ENCODE results near the gene FAM216B. TPM values are rescaled to one million over a fixed set of nuclear protein-coding genes. Genes with fewer than 3 reads are reported as not detected.

Gene FAM216B
- total and polyA plus RNA-seq, 2 donors (not counting 3 experiments of a cell fraction or from before 2014, with no cell fraction given) = not detected

GRCh38 chr13:42792154-42792553 lies 10.8 kb downstream of the FAM216B start:
- ChIA-PET POLR2A (no interaction called here), CTCF (no interaction called here)
- Histone ChIP-seq H3K4me2 (ENCODE audit: insufficient read depth, low read length) (no peak overlapping the region), H3K9me3 (replicated peaks; ENCODE audit: control insufficient read depth, insufficient read depth, low read length) (no peaks in the 10 kb centered on the region), H3K4me1 (ENCODE audit: control insufficient read depth, extremely low read depth, insufficient read depth, low read length) (no peaks in the 10 kb centered on the region), H3K9me1 (replicated peaks; ENCODE audit: control insufficient read depth, extremely low read depth, insufficient read depth, low read length) (no peaks in the 10 kb centered on the region), H4K20me1 (replicated peaks; ENCODE audit: control insufficient read depth, extremely low read depth, insufficient read depth, low read length) (no peaks in the 10 kb centered on the region), H3K79me2 (ENCODE audit: control insufficient read depth, insufficient read depth, low read length) (no peaks in the 10 kb centered on the region), H3K27ac (ENCODE audit: insufficient read depth, low read depth, low read length) (no peak overlapping the region), H3K4me3 (replicated peaks in 1 of 3; ENCODE audit: insufficient read depth in 1 of 3, low read depth in 1 of 3, low read length in 3 of 3) (no peak overlapping the region), H3K27me3 (ENCODE audit: control insufficient read depth in 2 of 2, insufficient read depth in 2 of 2, low read length in 2 of 2) (peaks cover 2 to 5% of the 10 kb centered on the region in 2 experiments), H3K9ac (replicated peaks; ENCODE audit: extremely low read depth, insufficient read depth, low read length) (no peak overlapping the region), H3K36me3 (ENCODE audit: control insufficient read depth in 2 of 2, extremely low read depth in 1 of 2, insufficient read depth in 2 of 2, low read length in 2 of 2) (no peaks in the 10 kb centered on the region), H2AFZ (ENCODE audit: low read depth, low read length) (no peak overlapping the region)
- dilution Hi-C loops (cut with MboI; ENCODE audit: extremely low pct_ligation_motif_present, low sequenced_read_pairs) = no loop called here
- no peak for DNase-seq (ENCODE audit: low read depth, low spot score)
- FAIRE-seq = no peak
- intact Hi-C loops (cut with micrococcal nuclease) = no loop called here
- TF ChIP-seq POLR2A (IDR thresholded peaks at IDR 0.05; ENCODE audit: low read depth, low read length) (no peak), EZH2 (IDR thresholded peaks at IDR 0.05; ENCODE audit: borderline replicate concordance, low read depth, low read length, severe bottlenecking) (no peak), MYC (IDR thresholded peaks at IDR 0.05; ENCODE audit: low read depth, low read length) (no peak), FOS (IDR thresholded peaks at IDR 0.05; ENCODE audit: borderline replicate concordance, insufficient read depth, low read length) (no peak), JUN (IDR thresholded peaks at IDR 0.05; ENCODE audit: borderline replicate concordance, insufficient read depth, insufficient read length, low read depth) (no peak), CTCF (IDR thresholded peaks at IDR 0.05; ENCODE audit: extremely low read depth in 1 of 2, insufficient read depth in 1 of 2, low read depth in 1 of 2, low read length in 2 of 2) (no peak), GATA2 (IDR thresholded peaks at IDR 0.05; ENCODE audit: insufficient read depth, insufficient read length, low read depth, low read length) (no peak), MAX (IDR thresholded peaks at IDR 0.05; ENCODE audit: insufficient read depth, insufficient read length) (no peak), POLR2AphosphoS5 (IDR thresholded peaks at IDR 0.05; ENCODE audit: insufficient read depth, low read depth, low read length) (no peak)
- BruUV-seq (replicated peaks) = no TSS peak
